Rectal smooth muscle tissue (tissue), 1 donor: ENCODE data around the gene ATP5PB.

Source experiments
- H3K27ac ChIP-seq: one replicate; pipeline ENCODE4 v1.7.0; 2013; ENCODE audit warnings: low read depth, low read length, inconsistent platforms
- H3K27me3 ChIP-seq: one replicate; pipeline ENCODE4 v1.7.0; 2013; ENCODE audit warnings: low read length; ENCODE audit not compliant: control insufficient read depth, insufficient read depth
- H3K36me3 ChIP-seq: one replicate; pipeline ENCODE4 v1.7.0; 2013; ENCODE audit warnings: low read length; ENCODE audit not compliant: control insufficient read depth, insufficient read depth
- H3K4me1 ChIP-seq: one replicate; pipeline ENCODE4 v1.7.0; 2013; ENCODE audit warnings: low read length; ENCODE audit not compliant: control insufficient read depth, insufficient read depth
- H3K4me3 ChIP-seq: one replicate; pipeline ENCODE4 v1.7.0; 2013; ENCODE audit warnings: low read length
- H3K9ac ChIP-seq: one replicate; pipeline ENCODE4 v1.7.0; 2013; ENCODE audit warnings: low read length

The ATP5PB gene

GRCh38 chr1:111450185-111450584 is 921 bp downstream of the ATP5PB start:
- Histone ChIP-seq H3K4me1 (peaks cover 12% of the 10 kb centered on the region), H3K27ac (no peak overlapping the region)

GRCh38 chr1:111452581-111452980 is 3.3 kb downstream of the ATP5PB start:
- H3K36me3 ChIP-seq = peaks cover 7% of the 10 kb centered on the region
- no peak overlapping the region for H3K9ac ChIP-seq
- no peak overlapping the region for H3K4me3 ChIP-seq

More at GRCh38 chr1:111450185-111450584, 921 bp downstream of the ATP5PB start:
- Histone ChIP-seq H3K9ac (no peak overlapping the region), H3K4me3 (peak overlapping the region; percentile 86), H3K27me3 (no peaks in the 10 kb centered on the region), H3K36me3 (no peaks in the 10 kb centered on the region)

GRCh38 chr1:111453706-111454105 is 4.4 kb downstream of the ATP5PB start:
- Histone ChIP-seq H3K36me3 (peaks cover 11% of the 10 kb centered on the region), H3K27ac (no peak overlapping the region), H3K27me3 (no peaks in the 10 kb centered on the region), H3K9ac (no peak overlapping the region), H3K4me1 (peaks cover 14% of the 10 kb centered on the region), H3K4me3 (no peak overlapping the region)

More at GRCh38 chr1:111452581-111452980, 3.3 kb downstream of the ATP5PB start:
- no peaks in the 10 kb centered on the region for H3K27me3 ChIP-seq
- H3K4me1 ChIP-seq = peaks cover 14% of the 10 kb centered on the region
- no peak overlapping the region for H3K27ac ChIP-seq

GRCh38 chr1:111454859-111455641 is 5.8 kb downstream of the ATP5PB start:
- Histone ChIP-seq H3K4me1 (peaks cover 14% of the 10 kb centered on the region), H3K27me3 (no peaks in the 10 kb centered on the region), H3K9ac (no peak overlapping the region), H3K27ac (no peak overlapping the region), H3K36me3 (peaks cover 13% of the 10 kb centered on the region), H3K4me3 (no peak overlapping the region)

GRCh38 chr1:111455642-111456031 is 6.4 kb downstream of the ATP5PB start:
- Histone ChIP-seq H3K9ac (no peak overlapping the region), H3K27ac (no peak overlapping the region), H3K4me1 (peaks cover 8% of the 10 kb centered on the region), H3K27me3 (no peaks in the 10 kb centered on the region), H3K4me3 (no peak overlapping the region), H3K36me3 (peaks cover 15% of the 10 kb centered on the region)

- peaks cover 17% of the 10 kb centered on the region for H3K36me3 ChIP-seq
- no peak overlapping the region for H3K9ac ChIP-seq
- H3K4me1 ChIP-seq = peaks cover 7% of the 10 kb centered on the region
- H3K27me3 ChIP-seq = no peaks in the 10 kb centered on the region
- no peak overlapping the region for H3K27ac ChIP-seq
- H3K4me3 ChIP-seq = no peak overlapping the region
Observed at GRCh38 chr1:111461765-111462164, 12.5 kb downstream of the ATP5PB start.

GRCh38 chr1:111462370-111463028 is 13.2 kb downstream of the ATP5PB start:
- Histone ChIP-seq H3K4me1 (peaks cover 7% of the 10 kb centered on the region), H3K9ac (no peak overlapping the region), H3K4me3 (no peak overlapping the region), H3K27ac (peak overlapping the region; percentile 48), H3K27me3 (no peaks in the 10 kb centered on the region), H3K36me3 (peaks cover 13% of the 10 kb centered on the region)

GRCh38 chr1:111463029-111463683 is 13.9 kb downstream of the ATP5PB start:
- peaks cover 15% of the 10 kb centered on the region for H3K36me3 ChIP-seq
- peak overlapping the region; percentile 48 for H3K27ac ChIP-seq

GRCh38 chr1:111465754-111466153 is 16.5 kb downstream of the ATP5PB start:
- peaks cover 10% of the 10 kb centered on the region for H3K36me3 ChIP-seq

More at GRCh38 chr1:111463029-111463683, 13.9 kb downstream of the ATP5PB start:
- Histone ChIP-seq H3K4me3 (no peak overlapping the region), H3K9ac (no peak overlapping the region), H3K4me1 (peaks cover 7% of the 10 kb centered on the region), H3K27me3 (no peaks in the 10 kb centered on the region)

GRCh38 chr1:111466480-111466879 is 17.2 kb downstream of the ATP5PB start:
- no peaks in the 10 kb centered on the region for H3K27me3 ChIP-seq
- peaks cover 9% of the 10 kb centered on the region for H3K36me3 ChIP-seq
- H3K9ac ChIP-seq = no peak overlapping the region
- no peak overlapping the region for H3K27ac ChIP-seq
- H3K4me3 ChIP-seq = no peak overlapping the region
- H3K4me1 ChIP-seq = peaks cover 7% of the 10 kb centered on the region

More at GRCh38 chr1:111465754-111466153, 16.5 kb downstream of the ATP5PB start:
- H3K27me3 ChIP-seq = no peaks in the 10 kb centered on the region
- H3K9ac ChIP-seq = no peak overlapping the region
- H3K4me1 ChIP-seq = peaks cover 7% of the 10 kb centered on the region
- no peak overlapping the region for H3K4me3 ChIP-seq
- no peak overlapping the region for H3K27ac ChIP-seq

GRCh38 chr1:111467865-111468716 is 18.8 kb downstream of the ATP5PB start:
- H3K9ac ChIP-seq = no peak overlapping the region
- H3K36me3 ChIP-seq = peaks cover 10% of the 10 kb centered on the region
- no peaks in the 10 kb centered on the region for H3K27me3 ChIP-seq
- no peak overlapping the region for H3K4me3 ChIP-seq
- no peak overlapping the region for H3K27ac ChIP-seq
- peaks cover 3% of the 10 kb centered on the region for H3K4me1 ChIP-seq

GRCh38 chr1:111468717-111469100 is 19.4 kb downstream of the ATP5PB start:
- no peaks in the 10 kb centered on the region for H3K4me1 ChIP-seq
- H3K4me3 ChIP-seq = no peak overlapping the region
- peaks cover 10% of the 10 kb centered on the region for H3K36me3 ChIP-seq
- no peak overlapping the region for H3K9ac ChIP-seq
- no peaks in the 10 kb centered on the region for H3K27me3 ChIP-seq
- no peak overlapping the region for H3K27ac ChIP-seq
